GM12864 (cell line): ENCODE measurements around the gene NUP35.
"Not testable (repeated sequence)": the region's sequence is repeated elsewhere in the genome, so short reads cannot be mapped to it uniquely, and the experiment has no call there.

Experiments
- DNase-seq: peaks from one replicate; pipeline ENCODE4 v3.0.0-alpha.2; 2011; ENCODE audit warnings: low read depth
- H3K4me3 ChIP-seq: 2 replicates; pipeline ENCODE4 v1.5.1; 2011; ENCODE audit warnings: mild to moderate bottlenecking, low read depth, low read length, control low read depth
- TF ChIP-seq, protein P1 (sequence below): IDR thresholded peaks from 2 replicates; pipeline ENCODE4 v1.5.1; 2011; ENCODE audit warnings: low read depth, mild to moderate bottlenecking, moderate library complexity, low read length, control low read depth, inconsistent platforms; ENCODE audit errors: missing control alignments

Gene NUP35

DNA sequence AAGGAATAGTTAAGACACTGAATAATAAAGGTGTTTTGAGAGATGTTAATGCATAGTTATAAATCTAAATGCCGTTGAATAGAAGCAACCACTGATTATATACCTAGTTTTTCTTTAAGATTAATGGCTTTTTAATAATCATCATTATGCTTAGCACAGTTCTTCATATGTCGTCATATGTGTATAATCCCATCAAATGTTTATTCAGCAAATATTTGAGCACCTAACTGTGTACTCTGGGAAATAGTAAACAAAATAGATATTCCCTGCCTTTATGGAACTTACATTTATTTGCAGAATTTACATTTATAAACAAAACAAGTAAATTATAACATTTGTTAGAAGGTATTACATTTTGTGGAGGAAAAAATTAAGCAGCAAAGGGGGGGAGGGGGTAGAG lies 9.8 kb downstream of the NUP35 start:
- DNase-seq: no peak
- no peak overlapping the region for H3K4me3 ChIP-seq
- TF ChIP-seq, protein P1, sequence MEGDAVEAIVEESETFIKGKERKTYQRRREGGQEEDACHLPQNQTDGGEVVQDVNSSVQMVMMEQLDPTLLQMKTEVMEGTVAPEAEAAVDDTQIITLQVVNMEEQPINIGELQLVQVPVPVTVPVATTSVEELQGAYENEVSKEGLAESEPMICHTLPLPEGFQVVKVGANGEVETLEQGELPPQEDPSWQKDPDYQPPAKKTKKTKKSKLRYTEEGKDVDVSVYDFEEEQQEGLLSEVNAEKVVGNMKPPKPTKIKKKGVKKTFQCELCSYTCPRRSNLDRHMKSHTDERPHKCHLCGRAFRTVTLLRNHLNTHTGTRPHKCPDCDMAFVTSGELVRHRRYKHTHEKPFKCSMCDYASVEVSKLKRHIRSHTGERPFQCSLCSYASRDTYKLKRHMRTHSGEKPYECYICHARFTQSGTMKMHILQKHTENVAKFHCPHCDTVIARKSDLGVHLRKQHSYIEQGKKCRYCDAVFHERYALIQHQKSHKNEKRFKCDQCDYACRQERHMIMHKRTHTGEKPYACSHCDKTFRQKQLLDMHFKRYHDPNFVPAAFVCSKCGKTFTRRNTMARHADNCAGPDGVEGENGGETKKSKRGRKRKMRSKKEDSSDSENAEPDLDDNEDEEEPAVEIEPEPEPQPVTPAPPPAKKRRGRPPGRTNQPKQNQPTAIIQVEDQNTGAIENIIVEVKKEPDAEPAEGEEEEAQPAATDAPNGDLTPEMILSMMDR: no peak

DNA sequence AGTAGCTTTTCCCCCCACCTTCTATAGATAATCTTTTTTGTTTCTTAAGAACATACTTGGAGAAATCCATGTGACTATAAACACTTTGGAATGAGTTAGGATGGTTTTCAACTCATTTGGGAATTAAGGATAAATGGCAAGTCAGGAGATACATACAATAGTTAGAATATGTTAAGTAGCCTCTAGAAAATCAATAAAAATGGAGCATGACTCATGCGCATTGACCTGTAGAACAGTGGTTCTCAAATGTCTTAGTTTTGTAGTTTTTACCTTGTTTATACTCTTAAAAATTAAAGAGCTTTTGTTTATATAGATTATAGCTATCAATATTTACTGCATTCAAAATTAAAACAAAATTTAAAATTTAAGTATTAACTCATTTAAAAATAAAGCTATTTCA lies 24.7 kb downstream of the NUP35 start:
- DNase-seq: no peak
- no peak overlapping the region for H3K4me3 ChIP-seq
- TF ChIP-seq, protein P1: no peak

DNA sequence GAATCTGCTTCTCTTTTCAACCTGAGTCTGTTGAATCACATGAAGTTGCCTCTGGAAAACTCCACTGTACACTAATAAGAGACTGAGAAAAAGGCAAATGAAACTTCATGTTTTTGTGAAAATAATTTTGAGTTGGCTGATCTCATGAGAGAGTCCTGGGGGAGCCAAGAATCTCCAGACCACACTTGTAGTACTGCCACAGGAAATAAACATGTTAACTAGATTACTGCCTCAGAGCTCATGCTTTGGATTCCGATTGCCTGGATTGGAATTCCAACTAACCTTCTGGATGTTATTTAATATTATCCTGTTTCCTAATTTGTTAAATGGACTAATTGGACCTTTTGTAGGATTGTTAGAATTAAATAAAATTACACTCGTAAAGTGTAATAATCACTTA lies 25.2 kb downstream of the NUP35 start:
- TF ChIP-seq, protein P1: no peak
- H3K4me3 ChIP-seq: no peak overlapping the region
- no peak for DNase-seq

DNA sequence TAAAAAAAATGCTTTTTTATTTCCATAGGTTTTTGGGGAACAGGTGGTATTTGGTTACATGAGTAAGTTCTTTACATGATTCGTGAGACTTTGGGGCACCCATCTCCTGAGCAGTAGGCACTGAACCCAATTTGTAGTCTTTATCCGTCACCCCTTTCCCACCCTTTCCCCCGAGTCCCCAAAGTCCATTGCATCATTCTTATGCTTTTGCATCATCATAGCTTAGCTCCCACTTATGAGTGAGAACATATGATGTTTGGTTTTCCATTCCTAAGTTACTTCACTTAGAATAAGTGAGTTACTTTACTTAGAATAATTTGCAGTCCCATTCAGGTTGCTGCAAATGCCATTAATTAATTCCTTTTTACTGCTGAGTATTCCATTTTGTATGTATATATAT lies 28.0 kb downstream of the NUP35 start:
- DNase-seq, H3K4me3 ChIP-seq: not testable (repeated sequence)

DNA sequence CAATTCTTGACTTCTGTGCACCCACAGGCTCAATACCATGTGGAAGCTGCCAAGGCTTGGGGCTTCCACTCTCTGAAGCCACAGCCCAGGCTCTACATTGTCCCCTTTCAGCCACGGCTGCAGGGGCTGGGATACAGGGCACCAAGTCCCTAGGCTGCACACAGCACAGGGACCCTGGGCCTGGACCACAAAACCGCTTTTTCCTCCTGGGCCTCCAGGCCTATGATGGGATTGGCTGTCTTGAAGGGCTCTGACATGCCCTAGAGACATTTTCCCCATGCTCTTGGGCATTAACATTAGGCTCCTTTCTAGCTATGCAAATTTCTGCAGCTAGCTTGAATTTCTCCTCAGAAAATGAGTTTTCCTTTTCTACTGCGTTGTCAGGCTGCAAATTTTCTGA lies 29.7 kb downstream of the NUP35 start:
- H3K4me3 ChIP-seq: no peak overlapping the region
- TF ChIP-seq, protein P1: no peak
- DNase-seq: no peak

DNA sequence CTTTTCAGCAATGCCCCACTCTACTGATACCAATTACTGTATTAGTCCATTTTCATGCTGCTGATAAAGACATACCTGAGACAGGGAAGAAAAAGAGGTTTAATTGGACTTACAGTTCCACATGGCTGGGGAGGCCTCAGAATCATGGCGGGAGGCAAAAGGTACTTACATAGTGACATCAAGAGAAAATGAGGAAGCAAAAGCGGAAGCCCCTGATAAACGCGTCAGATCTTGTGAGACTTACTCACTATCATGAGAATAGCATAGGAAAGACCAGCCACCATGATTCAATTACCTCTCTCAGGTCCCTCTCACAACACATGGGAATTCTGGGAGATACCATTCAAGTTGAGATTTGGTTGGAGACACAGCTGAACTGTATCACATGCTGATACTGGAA lies 30.5 kb downstream of the NUP35 start:
- not testable (repeated sequence) for DNase-seq, H3K4me3 ChIP-seq

DNA sequence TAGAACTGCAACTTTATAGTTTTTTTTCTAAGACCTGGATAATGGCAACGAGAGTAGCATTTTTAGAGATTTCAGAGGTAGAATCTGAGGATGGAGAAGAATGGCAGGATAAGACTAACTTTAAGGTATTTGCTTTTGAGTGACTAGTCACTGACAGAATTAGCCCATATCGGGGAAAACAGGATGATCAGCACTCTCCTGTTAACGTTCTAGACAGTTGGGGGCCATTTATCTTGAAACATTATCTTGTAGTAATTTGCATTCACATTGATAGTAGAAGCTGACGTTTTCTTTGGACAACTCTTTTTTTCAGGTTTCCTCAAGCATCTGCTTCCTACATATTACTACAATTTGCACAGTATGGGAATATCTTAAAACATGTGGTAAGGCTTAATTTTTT lies 32.9 kb downstream of the NUP35 start:
- TF ChIP-seq, protein P1: no peak
- DNase-seq: no peak
- H3K4me3 ChIP-seq: no peak overlapping the region

DNA sequence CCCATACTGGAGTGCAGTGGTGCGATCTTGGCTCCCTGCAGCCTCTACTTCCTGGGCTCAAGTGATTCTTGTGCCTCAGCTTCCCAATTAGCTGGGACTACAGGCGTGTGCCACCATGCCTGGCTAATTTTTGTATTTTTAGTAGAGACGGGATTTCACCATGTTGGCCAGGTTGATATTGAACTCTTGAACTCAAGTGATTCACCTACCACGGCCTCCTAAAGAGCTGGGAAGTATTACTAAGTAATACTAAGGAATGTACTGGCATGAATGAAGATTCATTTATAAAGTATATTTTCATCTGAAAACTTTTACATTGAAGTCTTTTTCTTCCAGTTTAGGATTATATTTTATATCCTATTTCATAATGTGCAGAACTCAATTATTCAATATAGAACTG lies 38.1 kb downstream of the NUP35 start:
- no peak overlapping the region for H3K4me3 ChIP-seq
- TF ChIP-seq, protein P1: no peak
- DNase-seq: no peak
